Fibroblast of pulmonary artery (primary cell): ENCODE results near the gene DPP6.

ENCODE experiments used
- DNase-seq: peaks from one replicate; pipeline ENCODE4 v3.0.0-alpha.2; 2010; ENCODE audit warnings: low read depth
- H3K4me3 ChIP-seq: replicated peaks from 2 replicates; pipeline ENCODE4 v1.5.1; 2011; ENCODE audit warnings: low read depth, mild to moderate bottlenecking, control low read depth, low read length, moderate library complexity
- TF ChIP-seq, protein P1 (sequence below): IDR thresholded peaks from 2 replicates; pipeline ENCODE4 v1.5.1; 2011; ENCODE audit warnings: mild to moderate bottlenecking, control low read depth, low read length, inconsistent platforms; ENCODE audit errors: missing control alignments

The DPP6 gene

DNA sequence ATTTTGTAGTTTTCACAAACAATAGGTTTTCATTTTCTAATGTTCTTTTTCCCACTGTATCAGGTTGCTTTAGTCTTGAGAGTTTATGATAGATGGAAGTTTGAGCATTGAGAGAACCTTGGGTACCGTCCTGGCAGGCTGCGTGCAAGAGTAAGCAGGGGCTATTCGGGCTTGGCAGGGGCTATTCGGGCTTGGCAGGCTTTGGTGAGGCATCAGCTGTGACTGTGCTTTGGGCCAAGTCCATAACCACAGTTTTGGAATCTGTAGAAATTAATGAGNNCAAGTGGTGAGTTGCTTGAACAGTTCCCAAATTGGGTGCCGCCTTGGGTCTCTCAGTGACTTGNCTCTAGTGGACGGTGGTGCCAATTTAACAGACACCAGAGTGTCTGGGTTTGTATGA is 526.1 kb downstream of the DPP6 start:
- TF ChIP-seq, protein P1, sequence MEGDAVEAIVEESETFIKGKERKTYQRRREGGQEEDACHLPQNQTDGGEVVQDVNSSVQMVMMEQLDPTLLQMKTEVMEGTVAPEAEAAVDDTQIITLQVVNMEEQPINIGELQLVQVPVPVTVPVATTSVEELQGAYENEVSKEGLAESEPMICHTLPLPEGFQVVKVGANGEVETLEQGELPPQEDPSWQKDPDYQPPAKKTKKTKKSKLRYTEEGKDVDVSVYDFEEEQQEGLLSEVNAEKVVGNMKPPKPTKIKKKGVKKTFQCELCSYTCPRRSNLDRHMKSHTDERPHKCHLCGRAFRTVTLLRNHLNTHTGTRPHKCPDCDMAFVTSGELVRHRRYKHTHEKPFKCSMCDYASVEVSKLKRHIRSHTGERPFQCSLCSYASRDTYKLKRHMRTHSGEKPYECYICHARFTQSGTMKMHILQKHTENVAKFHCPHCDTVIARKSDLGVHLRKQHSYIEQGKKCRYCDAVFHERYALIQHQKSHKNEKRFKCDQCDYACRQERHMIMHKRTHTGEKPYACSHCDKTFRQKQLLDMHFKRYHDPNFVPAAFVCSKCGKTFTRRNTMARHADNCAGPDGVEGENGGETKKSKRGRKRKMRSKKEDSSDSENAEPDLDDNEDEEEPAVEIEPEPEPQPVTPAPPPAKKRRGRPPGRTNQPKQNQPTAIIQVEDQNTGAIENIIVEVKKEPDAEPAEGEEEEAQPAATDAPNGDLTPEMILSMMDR: no peak
- no peak for DNase-seq
- no peak overlapping the region for H3K4me3 ChIP-seq

DNA sequence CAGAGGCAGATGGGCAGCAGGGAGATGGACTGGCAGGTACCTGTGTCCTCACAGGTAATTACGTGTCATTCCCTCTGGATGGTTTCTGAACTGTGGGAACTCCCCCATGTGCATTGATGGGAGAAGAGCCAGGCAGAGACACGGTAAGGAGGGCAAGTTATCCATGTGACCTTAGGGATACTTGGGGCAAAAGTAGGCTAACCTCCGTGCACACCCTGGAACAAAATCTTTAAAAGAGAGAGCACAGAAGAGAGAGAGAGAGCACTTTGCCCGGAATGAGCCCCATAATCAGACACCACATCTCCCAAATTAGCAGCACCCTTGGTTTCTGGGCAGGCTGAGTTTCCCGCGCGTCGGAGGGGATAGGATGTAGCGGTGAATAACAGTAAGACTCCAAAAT is 527.5 kb downstream of the DPP6 start:
- no peak for DNase-seq
- TF ChIP-seq, protein P1: no peak
- no peak overlapping the region for H3K4me3 ChIP-seq

GRCh38 chr7:154581251-154581890 is 529.2 kb downstream of the DPP6 start:
- TF ChIP-seq, protein P1: no peak
- no peak for DNase-seq
- H3K4me3 ChIP-seq: no peak overlapping the region

DNA sequence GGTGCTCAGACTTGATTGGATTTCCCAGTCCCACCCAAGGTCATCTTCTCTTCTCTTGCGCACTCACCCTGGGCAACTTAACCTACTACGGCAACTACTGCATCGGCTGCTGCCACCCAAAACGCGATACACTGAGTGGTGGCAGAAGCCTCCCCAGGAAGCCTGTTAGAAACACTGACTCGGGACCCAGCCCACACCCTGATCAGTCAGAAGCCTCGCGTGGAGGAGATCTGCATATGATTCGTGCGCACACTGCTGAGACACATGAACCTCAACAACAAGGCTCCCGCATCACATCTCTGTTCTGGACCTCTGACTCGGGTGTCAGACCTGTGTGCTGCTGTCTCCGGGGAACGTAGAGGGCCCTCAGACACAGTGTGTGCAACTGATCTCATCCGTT is 531.3 kb downstream of the DPP6 start:
- H3K4me3 ChIP-seq: no peak overlapping the region
- TF ChIP-seq, protein P1: no peak
- DNase-seq: no peak

DNA sequence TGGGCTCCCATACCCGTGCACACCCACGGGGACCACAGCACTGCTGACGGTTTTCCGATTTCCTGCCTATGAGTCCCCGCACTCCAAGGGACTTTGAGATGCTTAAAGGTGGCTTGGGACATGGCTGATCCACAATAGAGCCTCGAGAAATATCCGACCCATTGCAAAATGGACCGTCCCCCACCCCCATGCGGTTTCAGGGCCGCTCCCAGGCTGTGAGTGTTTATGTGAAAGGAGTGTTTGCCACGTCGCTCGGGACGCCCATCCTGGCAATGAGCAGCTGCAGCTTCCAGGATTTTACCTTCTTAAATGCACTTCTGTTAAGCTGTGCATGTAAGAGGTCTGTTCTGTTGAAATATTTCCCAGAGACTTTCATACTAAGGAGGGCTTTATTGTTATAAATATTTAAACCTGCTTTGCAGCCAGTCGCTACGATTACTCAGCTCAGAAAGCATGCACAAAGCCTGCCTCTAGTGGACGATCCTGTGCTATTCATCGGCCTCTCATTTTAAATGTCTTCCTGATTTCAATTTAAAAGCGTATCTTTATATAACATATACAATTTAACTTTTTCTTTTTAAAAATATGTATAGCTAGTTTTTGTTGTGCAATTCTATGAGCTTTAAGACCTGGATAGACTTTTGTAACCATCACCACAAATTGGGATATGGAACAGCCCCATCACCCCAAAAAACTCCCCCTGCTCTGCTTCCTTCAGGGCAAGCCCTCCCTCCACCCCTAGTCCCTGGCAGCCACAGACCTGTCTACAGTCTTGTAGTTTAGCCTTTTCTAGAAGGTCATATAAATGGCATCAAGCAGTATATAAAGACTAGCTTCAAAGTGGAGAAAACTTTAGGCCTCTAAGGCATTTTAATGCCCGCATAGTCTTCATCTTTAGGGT is 532.4 kb downstream of the DPP6 start:
- TF ChIP-seq, protein P1: no peak
- H3K4me3 ChIP-seq: no peak overlapping the region
- DNase-seq: no peak

GRCh38 chr7:154587792-154588191 is 535.6 kb downstream of the DPP6 start:
- H3K4me3 ChIP-seq: no peak overlapping the region
- TF ChIP-seq, protein P1: no peak
- no peak for DNase-seq

- TF ChIP-seq, protein P1: no peak
- no peak for DNase-seq
- H3K4me3 ChIP-seq: no peak overlapping the region
Measured at GRCh38 chr7:154591544-154591943, 539.3 kb downstream of the DPP6 start.
